Stimulated activated CD8-positive, alpha-beta memory T cell treated with anti-CD3 and anti-CD28 coated beads, Interleukin-2, amount 100 ng/mL, for 48 hours (primary cell): ENCODE data around the gene NFU1.
A peak's percentile ranks its signal among the peaks of the same experiment; 100 is the strongest.

ENCODE experiments used
- DNase-seq, 2 donors: peaks; one replicate each; pipeline ENCODE4 v3.0.0-alpha.2; 2020; ENCODE audit warnings: low read depth in 2 of 2

Gene NFU1

GRCh38 chr2:69436938-69437750 is at the start of gene NFU1:
Gene NFU1, minus strand, starts transcription at chr2:69437435. Its CDS starts 13 bp downstream, at chr2:69437422.
- peak; percentile 88 to 90 for DNase-seq

- DNase-seq, result no peak
Observed at GRCh38 chr2:69483696-69484095, 46.5 kb upstream of the NFU1 start.

- no peak for DNase-seq
Observed at GRCh38 chr2:69483024-69483423, 45.8 kb upstream of the NFU1 start.

GRCh38 chr2:69482471-69482870 is 45.2 kb upstream of the NFU1 start:
- no peak for DNase-seq

- no peak for DNase-seq
Observed at GRCh38 chr2:69481421-69481820, 44.2 kb upstream of the NFU1 start.

GRCh38 chr2:69477627-69478026 is 40.4 kb upstream of the NFU1 start:
- DNase-seq, result no peak

- DNase-seq, result no peak
Observed at GRCh38 chr2:69474688-69475087, 37.5 kb upstream of the NFU1 start.

- DNase-seq, result no peak
Observed at GRCh38 chr2:69471793-69472192, 34.6 kb upstream of the NFU1 start.

- no peak for DNase-seq
Observed at GRCh38 chr2:69470911-69471310, 33.7 kb upstream of the NFU1 start.

GRCh38 chr2:69469784-69470183 is 32.5 kb upstream of the NFU1 start:
- DNase-seq, result no peak

GRCh38 chr2:69469375-69469774 is 32.1 kb upstream of the NFU1 start:
- DNase-seq, result no peak

- DNase-seq, result no peak
Observed at GRCh38 chr2:69466728-69467127, 29.5 kb upstream of the NFU1 start.

- no peak for DNase-seq
Observed at GRCh38 chr2:69465513-69466456, 28.6 kb upstream of the NFU1 start.

GRCh38 chr2:69464575-69464974 is 27.3 kb upstream of the NFU1 start:
- no peak for DNase-seq

- no peak for DNase-seq
Observed at GRCh38 chr2:69462780-69463179, 25.5 kb upstream of the NFU1 start.

GRCh38 chr2:69461404-69461803 is 24.2 kb upstream of the NFU1 start:
- DNase-seq, result no peak

- no peak for DNase-seq
Observed at GRCh38 chr2:69459936-69460335, 22.7 kb upstream of the NFU1 start.

GRCh38 chr2:69456950-69457445 is 19.8 kb upstream of the NFU1 start:
- no peak for DNase-seq

- DNase-seq, result no peak
Observed at GRCh38 chr2:69456154-69456553, 18.9 kb upstream of the NFU1 start.

GRCh38 chr2:69454976-69455375 is 17.7 kb upstream of the NFU1 start:
- no peak for DNase-seq

GRCh38 chr2:69453475-69454129 is 16.4 kb upstream of the NFU1 start:
- DNase-seq, result no peak

- no peak for DNase-seq
Observed at GRCh38 chr2:69452687-69453086, 15.5 kb upstream of the NFU1 start.
